Naive thymus-derived CD4-positive, alpha-beta T cell (primary cell): Measurements from ENCODE around the gene SELENOI. TPM values are rescaled to one million over a fixed set of nuclear protein-coding genes. Genes with fewer than 3 reads are reported as not detected.

Source experiments
- ATAC-seq: fragments of 150-1000 bp; cut with Tn5 transposase; 2 replicates; pipeline ENCODE4 v1.10.0; 2021; ENCODE audit warnings: mild to moderate bottlenecking, moderate library complexity
- CTCF ChIA-PET: fragments of 350-600 bp; sonication (Branson Sonifier 250); formaldehyde crosslinking; loops from one replicate; lab custom pipeline; 2021; ENCODE audit warnings: antibody characterized with exemption; lab: Charles Lee
- POLR2A ChIA-PET: fragments of 350-600 bp; sonication (Branson Sonifier 250); formaldehyde crosslinking; loops from one replicate; lab custom pipeline; 2021; ENCODE audit warnings: antibody characterized with exemption, inconsistent platforms; lab: Charles Lee
- DNase-seq, 9 donors: peaks; one replicate each; pipeline versions ENCODE4 v3.0.0 to v3.0.0-alpha.2; 2020 to 2022; ENCODE audit warnings: mixed read lengths in 1 of 9
- H3K27ac ChIP-seq: one replicate; pipeline ENCODE4 v1.7.0; 2013; ENCODE audit warnings: mild to moderate bottlenecking, low read depth, low read length, moderate library complexity
- H3K27me3 ChIP-seq, 2 donors: one replicate each; pipeline ENCODE4 v1.7.0; 2013; ENCODE audit warnings: low read length in 2 of 2, mild to moderate bottlenecking in 2 of 2, moderate library complexity in 2 of 2; ENCODE audit not compliant: control insufficient read depth in 2 of 2, insufficient read depth in 2 of 2
- H3K36me3 ChIP-seq, 3 experiments: 1 replicate in 2 of 3; 2 replicates in 1 of 3; pipeline ENCODE4 v1.7.0; 2013; ENCODE audit warnings: low read length in 3 of 3, mild to moderate bottlenecking in 3 of 3, moderate library complexity in 1 of 3; ENCODE audit not compliant: insufficient read depth in 3 of 3, control insufficient read depth in 2 of 3
- H3K4me1 ChIP-seq, 2 donors: one replicate each; pipeline ENCODE4 v1.7.0; 2013; ENCODE audit warnings: low read length in 2 of 2, mild to moderate bottlenecking in 2 of 2, moderate library complexity in 1 of 2; ENCODE audit not compliant: control insufficient read depth in 2 of 2, insufficient read depth in 2 of 2
- H3K4me3 ChIP-seq: 2 replicates; pipeline ENCODE4 v1.7.0; 2013; ENCODE audit warnings: mild to moderate bottlenecking, low read length
- H3K9me3 ChIP-seq, 3 experiments: 1 replicate in 2 of 3; 2 replicates in 1 of 3; pipeline ENCODE4 v1.7.0; 2013; ENCODE audit warnings: low read length in 3 of 3; ENCODE audit not compliant: control insufficient read depth in 2 of 3
- H3K27ac Mint-ChIP-seq, 9 donors: one replicate each; pipeline ENCODE4 v1.8.0; 2020 to 2022; ENCODE audit warnings: mixed read lengths in 9 of 9, mild to moderate bottlenecking in 8 of 9, moderate library complexity in 5 of 9, inconsistent platforms in 2 of 9
- H3K27me3 Mint-ChIP-seq, 5 donors: one replicate each; pipeline ENCODE4 v1.8.0; 2021 to 2022; ENCODE audit warnings: mixed read lengths in 5 of 5, mild to moderate bottlenecking in 1 of 5
- H3K36me3 Mint-ChIP-seq, 5 donors: one replicate each; pipeline ENCODE4 v1.8.0; 2020 to 2022; ENCODE audit warnings: mixed read lengths in 5 of 5, mild to moderate bottlenecking in 3 of 5, inconsistent platforms in 1 of 5
- H3K4me1 Mint-ChIP-seq, 7 donors: one replicate each; pipeline ENCODE4 v1.8.0; 2020 to 2022; ENCODE audit warnings: mixed read lengths in 7 of 7, mild to moderate bottlenecking in 3 of 7, inconsistent platforms in 1 of 7
- H3K4me3 Mint-ChIP-seq, 10 donors: one replicate each; pipeline ENCODE4 v1.8.0; 2020 to 2022; ENCODE audit warnings: mild to moderate bottlenecking in 10 of 10, mixed read lengths in 10 of 10, moderate library complexity in 6 of 10, inconsistent platforms in 2 of 10
- H3K9me3 Mint-ChIP-seq, 11 donors: one replicate each; pipeline ENCODE4 v1.8.0; 2020 to 2022; ENCODE audit warnings: mixed read lengths in 11 of 11, mild to moderate bottlenecking in 4 of 11, inconsistent platforms in 1 of 11, moderate library complexity in 1 of 11
- intact Hi-C, 2 donors: fragments of 100-400 bp; cut with micrococcal nuclease; formaldehyde crosslinking; loops; one replicate each; pipeline ENCODE4 v1.15.1; 2023
- polyA plus RNA-seq, 2 donors: library from polyadenylated mRNA; unstranded; fragments of 300-500 nt; fragmentation: Illumina TruSeq; gene quantifications; one replicate each; pipeline ENCODE4 v1.2.3, GENCODE V29; 2021
- total RNA-seq, 6 experiments: library from RNA in 5 of 6; stranded (reverse) in 5 of 6; gene quantifications; 1 replicate in 5 of 6; 2 replicates in 1 of 6; pipeline ENCODE4 v1.2.3 and lab custom pipeline; 2021 to 2026

The SELENOI gene
- total and polyA plus RNA-seq, 7 experiments from 2014 or later, result 3.4 to 33.6 (median 19.3) TPM

GRCh38 chr2:26384183-26384582 is 38.2 kb downstream of the SELENOI start:
- Mint-ChIP-seq H3K36me3 (peaks cover 0 to 26% (median 24%) of the 10 kb centered on the region in 5 donors), H3K27me3 (no peaks in the 10 kb centered on the region), H3K27ac (peak overlapping the region in 1 of 9 donors; percentile 6), H3K4me3 (no peak overlapping the region), H3K4me1 (peaks cover 0 to 11% (median 0%) of the 10 kb centered on the region in 7 donors), H3K9me3 (no peaks in the 10 kb centered on the region)
- Histone ChIP-seq H3K36me3 (peaks cover 0 to 18% (median 0%) of the 10 kb centered on the region in 3 experiments), H3K4me3 (no peak overlapping the region), H3K4me1 (no peaks in the 10 kb centered on the region), H3K27ac (no peak overlapping the region), H3K27me3 (no peaks in the 10 kb centered on the region), H3K9me3 (no peaks in the 10 kb centered on the region)
- CTCF ChIA-PET, result interaction anchor here (0.6 kb wide), 1 partner anchor 539 kb away, joined by 4 read pairs; no protein-coding TSS in a partner anchor
- intact Hi-C loops, result no loop called here
- POLR2A ChIA-PET, result no interaction called here
- ATAC-seq (no peak), DNase-seq (no peak)

GRCh38 chr2:26384597-26384996 is 38.7 kb downstream of the SELENOI start:
- no peak for ATAC-seq
- Mint-ChIP-seq H3K4me1 (peaks cover 0 to 11% (median 0%) of the 10 kb centered on the region in 7 donors), H3K9me3 (no peaks in the 10 kb centered on the region), H3K4me3 (no peak overlapping the region), H3K36me3 (peaks cover 0 to 26% (median 24%) of the 10 kb centered on the region in 5 donors), H3K27ac (no peak overlapping the region), H3K27me3 (no peaks in the 10 kb centered on the region)
- Histone ChIP-seq H3K27ac (no peak overlapping the region), H3K9me3 (no peaks in the 10 kb centered on the region), H3K4me1 (no peaks in the 10 kb centered on the region), H3K27me3 (no peaks in the 10 kb centered on the region), H3K4me3 (no peak overlapping the region), H3K36me3 (peaks cover 0 to 23% (median 0%) of the 10 kb centered on the region in 3 experiments)
- no peak for DNase-seq
- intact Hi-C loops, result no loop called here
- POLR2A ChIA-PET, result no interaction called here
- CTCF ChIA-PET, result no interaction called here

- no peak overlapping the region for H3K27ac Mint-ChIP-seq
These were observed 41.2 kb downstream of the SELENOI start for GRCh38 chr2:26387189-26387588.

GRCh38 chr2:26394694-26395093 is 48.8 kb downstream of the SELENOI start:
- peak overlapping the region in 1 of 9 donors; percentile 48 for H3K27ac Mint-ChIP-seq
- H3K4me3 Mint-ChIP-seq, result no peak overlapping the region
- H3K9me3 Mint-ChIP-seq, result no peaks in the 10 kb centered on the region
- DNase-seq (no peak), ATAC-seq (no peak)
- H3K27ac ChIP-seq, result no peak overlapping the region
- no peaks in the 10 kb centered on the region for H3K27me3 ChIP-seq
- H3K36me3 Mint-ChIP-seq, result peaks cover 0 to 14% (median 4%) of the 10 kb centered on the region in 5 donors
- H3K36me3 ChIP-seq, result peaks cover 0 to 4% (median 0%) of the 10 kb centered on the region in 3 experiments
- POLR2A ChIA-PET, result no interaction called here
- no peak overlapping the region for H3K4me3 ChIP-seq
- peaks cover 3 to 17% (median 15%) of the 10 kb centered on the region in 7 donors for H3K4me1 Mint-ChIP-seq
- H3K9me3 ChIP-seq, result no peaks in the 10 kb centered on the region
- CTCF ChIA-PET, result no interaction called here
- H3K27me3 Mint-ChIP-seq, result no peaks in the 10 kb centered on the region
- peaks cover 0 to 3% of the 10 kb centered on the region in 2 donors for H3K4me1 ChIP-seq
- intact Hi-C loops, result no loop called here

More at GRCh38 chr2:26387189-26387588, 41.2 kb downstream of the SELENOI start:
- H3K36me3 ChIP-seq, result peaks cover 0 to 28% (median 0%) of the 10 kb centered on the region in 3 experiments
- ChIA-PET POLR2A (no interaction called here), CTCF (interaction anchor here (0.7 kb wide), 1 partner anchor 785 kb away, joined by 3 read pairs; no protein-coding TSS in a partner anchor)
- H3K27ac ChIP-seq, result no peak overlapping the region
- no peak overlapping the region for H3K4me3 ChIP-seq
- no peaks in the 10 kb centered on the region for H3K27me3 ChIP-seq
- H3K27me3 Mint-ChIP-seq, result no peaks in the 10 kb centered on the region
- intact Hi-C loops, result no loop called here
- H3K4me1 ChIP-seq, result no peaks in the 10 kb centered on the region
- ATAC-seq (no peak), DNase-seq (no peak)
- no peaks in the 10 kb centered on the region for H3K9me3 ChIP-seq
- H3K4me1 Mint-ChIP-seq, result peaks cover 0 to 5% (median 0%) of the 10 kb centered on the region in 7 donors
- H3K9me3 Mint-ChIP-seq, result no peaks in the 10 kb centered on the region
- no peak overlapping the region for H3K4me3 Mint-ChIP-seq
- peaks cover 0 to 34% (median 14%) of the 10 kb centered on the region in 5 donors for H3K36me3 Mint-ChIP-seq

GRCh38 chr2:26395394-26395793 is 49.5 kb downstream of the SELENOI start:
- no peaks in the 10 kb centered on the region for H3K36me3 ChIP-seq
- CTCF ChIA-PET, result no interaction called here
- H3K9me3 Mint-ChIP-seq, result no peaks in the 10 kb centered on the region
- H3K27me3 Mint-ChIP-seq, result no peaks in the 10 kb centered on the region
- ATAC-seq (no peak), DNase-seq (no peak)
- H3K9me3 ChIP-seq, result no peaks in the 10 kb centered on the region
- no peak overlapping the region for H3K4me3 Mint-ChIP-seq
- H3K27ac Mint-ChIP-seq, result no peak overlapping the region
- POLR2A ChIA-PET, result no interaction called here
- H3K4me3 ChIP-seq, result no peak overlapping the region
- H3K36me3 Mint-ChIP-seq, result peaks cover 0 to 8% (median 2%) of the 10 kb centered on the region in 5 donors
- H3K4me1 ChIP-seq, result peaks cover 0 to 3% of the 10 kb centered on the region in 2 donors
- intact Hi-C loops, result no loop called here
- H3K27ac ChIP-seq, result no peak overlapping the region
- no peaks in the 10 kb centered on the region for H3K27me3 ChIP-seq
- peaks cover 3 to 22% (median 16%) of the 10 kb centered on the region in 7 donors for H3K4me1 Mint-ChIP-seq

- intact Hi-C loops, result no loop called here
- no peak for ATAC-seq
- Histone ChIP-seq H3K27ac (no peak overlapping the region), H3K27me3 (no peaks in the 10 kb centered on the region), H3K9me3 (no peaks in the 10 kb centered on the region), H3K36me3 (no peaks in the 10 kb centered on the region), H3K4me3 (no peak overlapping the region), H3K4me1 (peaks cover 0 to 3% of the 10 kb centered on the region in 2 donors)
- H3K4me3 Mint-ChIP-seq, result no peak overlapping the region
- no peaks in the 10 kb centered on the region for H3K27me3 Mint-ChIP-seq
- H3K9me3 Mint-ChIP-seq, result no peaks in the 10 kb centered on the region
- H3K36me3 Mint-ChIP-seq, result peaks cover 0 to 4% (median 0%) of the 10 kb centered on the region in 5 donors
- peak in 6 of 9 donors; percentile 7 to 44 (median 10) for DNase-seq
- POLR2A ChIA-PET, result no interaction called here
- H3K27ac Mint-ChIP-seq, result peak overlapping the region in 7 of 9 donors; percentile 21 to 68 (median 57)
- H3K4me1 Mint-ChIP-seq, result peaks cover 3 to 23% (median 16%) of the 10 kb centered on the region in 7 donors
- CTCF ChIA-PET, result no interaction called here
These were observed 50.9 kb downstream of the SELENOI start for GRCh38 chr2:26396734-26397298.
